AG08395 (cell line): ENCODE measurements around the gene UTP4.

Source experiments
- DNase-seq: peaks from one replicate; pipeline ENCODE4 v3.0.0; 2012; ENCODE audit warnings: mixed read lengths, low spot score

Gene UTP4

GRCh38 chr16:69176033-69176800, 43.8 kb downstream of the UTP4 start:
- peak; percentile 67 for DNase-seq

DNA sequence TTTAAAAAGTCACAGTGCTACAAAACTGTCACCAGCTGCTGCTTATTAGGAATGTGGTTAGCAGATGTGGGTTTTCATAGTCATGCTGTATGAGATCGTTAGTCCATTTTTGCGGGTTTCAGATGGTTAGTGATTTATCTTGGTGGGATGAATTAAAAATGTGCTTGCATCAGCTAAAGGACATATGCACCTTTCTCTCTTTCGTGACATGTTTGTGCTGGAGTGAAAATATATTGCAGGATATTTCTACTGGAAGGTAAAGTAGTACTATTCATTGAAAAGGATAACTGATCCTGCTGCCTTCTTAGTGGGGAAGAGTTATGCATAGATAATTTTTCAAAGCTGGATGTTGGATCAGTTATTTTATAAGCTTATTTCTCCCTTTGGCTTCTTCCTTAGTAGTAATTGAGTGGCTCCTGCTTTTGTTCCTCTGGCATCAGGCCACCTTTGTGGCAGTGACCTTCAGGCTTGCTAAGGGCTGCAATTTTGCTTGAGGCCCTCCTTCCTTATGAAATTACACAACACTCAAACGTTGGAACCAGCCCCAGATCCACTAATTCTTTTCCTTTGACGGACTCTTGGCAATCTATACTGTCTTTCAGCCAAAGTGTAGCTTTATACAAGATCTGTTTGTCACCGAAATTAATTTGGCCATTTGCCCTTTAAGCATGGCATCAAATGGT, 47.0 kb downstream of the UTP4 start:
- peak; percentile 68 for DNase-seq

GRCh38 chr16:69180011-69180338, 47.5 kb downstream of the UTP4 start:
- no peak for DNase-seq

DNA sequence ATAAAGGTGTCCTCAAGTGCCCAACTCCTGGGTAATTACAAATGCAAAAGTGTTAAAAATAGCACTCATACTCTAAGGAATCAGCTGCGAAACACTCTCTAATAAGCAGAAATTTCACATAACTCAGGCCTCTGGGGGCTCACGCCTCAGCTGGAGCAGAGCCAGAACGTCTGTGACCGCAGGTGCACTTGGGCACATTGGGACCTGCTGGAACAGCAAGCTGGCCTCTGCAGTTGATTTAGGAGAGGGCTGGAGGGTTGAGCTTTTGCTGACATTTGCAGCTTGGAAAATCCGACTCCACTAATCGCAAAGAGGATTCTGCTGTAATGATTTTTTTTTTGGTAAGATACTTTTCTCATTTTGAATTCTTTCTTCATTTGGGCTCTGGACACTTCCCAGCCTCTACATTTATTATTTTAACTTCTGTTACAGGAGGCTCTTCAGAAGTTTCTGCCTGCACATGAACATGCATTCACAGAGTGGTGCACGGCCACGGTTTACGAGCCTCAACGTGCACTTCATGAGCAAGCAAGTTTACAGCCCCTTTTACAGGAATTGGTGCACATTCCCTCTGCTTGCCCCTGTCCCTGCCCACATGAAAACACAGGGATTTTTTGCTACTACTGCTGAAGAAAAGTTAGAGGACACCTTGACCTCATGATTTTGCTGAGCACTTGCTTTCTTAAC, 50.4 kb downstream of the UTP4 start:
- no peak for DNase-seq

DNA sequence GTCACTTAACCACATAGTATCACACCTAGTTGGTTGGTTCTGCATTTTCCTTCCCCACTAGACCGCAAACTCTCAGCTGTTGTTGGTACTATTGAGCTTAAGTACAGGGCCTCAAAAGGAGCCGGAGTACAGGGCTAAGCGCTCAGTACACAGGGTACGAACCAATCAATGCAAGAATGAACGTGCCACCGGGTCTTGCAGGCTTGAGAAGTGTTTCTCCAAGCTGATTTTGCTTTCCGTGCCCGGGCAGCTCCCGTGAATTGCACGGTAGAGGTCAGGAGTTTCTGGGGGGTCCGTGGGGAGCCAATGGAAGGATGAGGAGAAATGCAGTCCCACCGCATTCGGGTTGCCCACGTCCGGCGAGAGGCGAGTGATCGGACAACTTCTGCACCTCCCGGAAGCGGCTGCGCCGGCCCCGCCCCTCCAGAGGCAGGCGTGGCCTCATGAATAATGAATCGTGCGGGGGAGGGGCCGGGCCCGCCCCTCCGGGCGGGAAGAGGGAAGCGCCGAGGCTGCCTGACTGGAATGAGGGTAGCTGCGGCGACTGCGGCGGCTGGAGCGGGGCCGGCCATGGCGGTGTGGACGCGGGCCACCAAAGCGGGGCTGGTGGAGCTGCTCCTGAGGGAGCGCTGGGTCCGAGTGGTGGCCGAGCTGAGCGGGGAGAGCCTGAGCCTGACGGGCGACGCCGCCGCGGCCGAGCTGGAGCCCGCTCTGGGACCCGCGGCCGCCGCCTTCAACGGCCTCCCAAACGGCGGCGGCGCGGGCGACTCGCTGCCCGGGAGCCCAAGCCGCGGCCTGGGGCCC, 54.4 kb downstream of the UTP4 start, which contains the start of gene SNTB2:
Gene SNTB2, plus strand, starts transcription at position 523 of the 804 bp plus-strand sequence. Its CDS starts 3 bp downstream, at position 526.
- DNase-seq: peak; percentile 94

GRCh38 chr16:69187446-69188235, 55.2 kb downstream of the UTP4 start:
- peak; percentile 55 for DNase-seq

- no peak for DNase-seq
Observed at GRCh38 chr16:69188236-69188549, 55.7 kb downstream of the UTP4 start.

GRCh38 chr16:69188716-69189115, 56.3 kb downstream of the UTP4 start:
- DNase-seq: no peak

DNA sequence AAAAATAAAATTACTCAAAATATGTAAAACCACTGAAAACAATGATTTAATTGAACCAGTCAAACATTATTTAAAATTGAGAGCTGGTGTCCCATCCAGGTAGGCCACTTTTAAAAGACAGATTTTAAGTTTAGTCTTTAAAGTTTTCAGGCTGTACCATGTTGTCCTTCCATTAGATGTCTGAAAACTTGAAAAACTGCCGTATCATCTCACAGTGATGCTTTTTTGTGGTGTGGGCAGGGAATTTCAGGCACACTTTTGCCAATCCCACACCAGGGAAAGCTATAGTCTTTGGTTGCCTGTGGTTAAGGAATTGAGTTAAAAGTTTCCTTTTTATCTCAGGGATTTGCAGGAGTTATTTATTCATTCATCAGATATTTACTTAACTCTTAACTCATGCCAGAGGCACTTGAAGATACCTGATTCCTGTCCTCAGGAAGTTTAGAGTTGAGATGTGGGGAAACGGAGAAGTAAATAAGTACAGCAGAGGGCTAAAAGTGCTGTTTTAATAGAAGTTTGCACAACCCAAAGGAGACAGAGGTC, 57.7 kb downstream of the UTP4 start:
- DNase-seq: no peak

- no peak for DNase-seq
Observed at GRCh38 chr16:69190598-69190997, 58.1 kb downstream of the UTP4 start.

GRCh38 chr16:69191136-69191535, 58.7 kb downstream of the UTP4 start:
- no peak for DNase-seq

GRCh38 chr16:69193855-69194254, 61.4 kb downstream of the UTP4 start:
- DNase-seq: no peak

DNA sequence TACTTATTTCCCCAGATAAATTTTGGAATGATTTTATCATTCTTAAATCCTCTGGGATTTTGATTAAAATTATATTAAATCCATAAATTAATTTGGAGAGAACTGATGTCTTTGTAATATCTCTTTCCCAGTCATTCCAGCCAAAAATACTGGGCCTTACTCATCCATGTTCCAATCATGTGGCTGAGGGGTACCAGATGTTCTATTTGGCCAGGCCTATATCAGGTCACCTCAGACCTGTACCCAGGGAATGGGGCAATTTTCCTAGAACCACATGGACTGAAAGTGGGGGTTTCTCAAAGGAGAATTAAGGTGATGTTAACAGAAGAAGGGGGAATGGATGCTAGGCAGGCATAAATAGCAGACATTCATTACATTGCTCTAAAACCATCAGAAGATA, 62.0 kb downstream of the UTP4 start:
- no peak for DNase-seq

GRCh38 chr16:69195369-69196029, 63.0 kb downstream of the UTP4 start:
- no peak for DNase-seq

- no peak for DNase-seq
Observed at GRCh38 chr16:69197573-69197972, 65.1 kb downstream of the UTP4 start.

GRCh38 chr16:69199382-69199781, 66.9 kb downstream of the UTP4 start:
- DNase-seq: peak; percentile 16

- DNase-seq: no peak
Observed at GRCh38 chr16:69201291-69201690, 68.8 kb downstream of the UTP4 start.

GRCh38 chr16:69201787-69202186, 69.3 kb downstream of the UTP4 start:
- DNase-seq: no peak

GRCh38 chr16:69204172-69204571, 71.7 kb downstream of the UTP4 start:
- DNase-seq: no peak

DNA sequence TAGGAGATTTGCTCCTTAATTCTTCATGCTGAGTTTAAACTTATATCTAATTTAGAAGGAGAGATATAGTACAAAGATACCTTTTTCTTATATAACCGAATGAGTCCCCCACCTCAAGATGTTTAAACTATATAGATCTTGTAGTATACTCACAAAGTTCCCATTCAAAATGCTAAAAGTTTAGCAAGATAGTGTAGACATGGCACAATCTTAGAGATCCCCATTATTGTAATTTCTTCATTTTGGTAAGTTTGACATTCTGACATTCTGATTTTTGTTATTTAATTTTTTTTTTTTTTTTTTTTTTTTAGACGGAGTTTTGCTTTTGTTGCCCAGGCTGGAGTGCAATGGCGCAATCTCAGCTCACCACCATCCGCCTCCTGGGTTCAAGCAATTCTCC, 77.3 kb downstream of the UTP4 start:
- DNase-seq: no peak

DNA sequence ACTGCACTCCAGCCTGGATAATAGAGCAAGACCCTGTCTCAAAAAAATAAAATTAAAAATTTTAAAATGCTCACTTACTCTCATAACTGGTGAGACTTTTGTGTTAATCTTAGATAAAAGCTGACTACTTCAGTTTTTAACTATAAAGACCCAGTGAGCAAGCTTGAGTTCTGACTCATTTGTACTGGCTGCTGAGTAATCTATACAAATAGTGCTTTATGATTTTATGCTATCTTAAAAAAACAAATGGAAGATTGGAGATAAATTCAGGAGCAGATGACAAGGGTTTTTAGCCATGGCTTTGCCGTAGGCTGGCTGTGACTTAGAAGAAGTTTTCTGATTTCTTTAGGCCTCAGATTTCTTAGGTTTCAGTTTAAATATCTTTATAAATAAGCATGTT, 85.0 kb downstream of the UTP4 start:
- peak; percentile 27 for DNase-seq
